ENCODE measurements around the gene WBP1.
A peak's percentile ranks its signal among the peaks of the same experiment; 100 is the strongest.
"Not testable (repeated sequence)": the region's sequence is repeated elsewhere in the genome, so short reads cannot be mapped to it uniquely, and the experiment has no call there.

WBP1 gene

DNA sequence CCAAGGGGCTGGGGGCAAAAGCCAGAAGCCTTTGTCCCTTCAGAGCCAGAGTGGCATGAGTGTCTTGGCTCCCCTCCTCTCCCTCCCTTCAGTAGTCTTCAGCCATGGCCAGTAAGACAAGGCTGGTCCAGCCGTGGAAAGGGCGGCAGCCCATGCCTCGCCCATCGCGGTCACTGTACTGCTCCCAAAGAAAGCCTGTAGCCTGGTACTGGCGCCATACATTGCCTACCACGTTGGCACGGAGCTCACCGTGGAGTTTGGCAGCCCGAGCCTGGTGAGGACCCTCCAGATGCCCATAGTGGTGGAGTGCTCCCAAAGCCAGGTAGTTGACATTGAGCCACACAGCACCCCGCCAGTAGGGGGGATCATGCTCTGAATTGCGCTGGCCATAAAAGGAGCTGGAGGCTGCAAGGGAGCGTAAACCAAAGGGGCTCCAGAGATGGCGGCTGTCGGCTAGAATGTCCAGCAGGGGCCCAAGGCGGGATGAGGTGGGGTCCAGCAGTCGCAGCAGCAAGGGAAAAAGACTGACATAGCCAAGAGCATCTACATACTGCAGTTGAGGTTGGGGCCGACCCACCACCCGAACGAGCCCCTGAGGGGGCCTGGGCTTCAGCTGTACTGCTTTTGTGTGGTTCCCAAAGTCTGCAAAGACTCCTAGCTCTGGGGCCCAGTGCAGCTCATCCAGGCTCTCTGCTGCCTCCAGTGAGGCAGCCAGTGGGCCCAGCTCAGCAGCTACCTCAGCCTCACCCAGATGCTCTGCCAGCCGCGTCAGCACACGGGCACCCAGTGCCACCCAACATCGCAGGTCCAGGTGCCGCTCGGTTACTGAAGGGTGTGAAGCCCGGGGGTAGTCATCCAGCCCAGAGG lies 3.2 kb downstream of the WBP1 start:
- H3K4ac ChIP-seq (ENCODE audit: low read depth, low read length): no peak overlapping the region
- H3K9ac ChIP-seq (ENCODE audit: low read length): no peak overlapping the region
- H3K4me1 ChIP-seq (ENCODE audit: control insufficient read depth, low read depth, low read length): peaks cover 4% of the 10 kb centered on the region
- no peak overlapping the region for H3K4me2 ChIP-seq (ENCODE audit: low read length)
- no peak overlapping the region for H2AK5ac ChIP-seq (ENCODE audit: low read length)
- H3K23ac ChIP-seq (ENCODE audit: low read length): no peak overlapping the region
- no peak overlapping the region for H2BK5ac ChIP-seq (ENCODE audit: low read length)
- WGBS (ENCODE audit: extremely low coverage, insufficient coverage, low lambda C conversion rate): no CpG with 5 or more reads among the region's 27 CpGs
- no peak overlapping the region for H3K4me3 ChIP-seq (ENCODE audit: low read length)
- no peak overlapping the region for H2BK120ac ChIP-seq (ENCODE audit: low read depth, low read length)
- no peak overlapping the region for H3K27ac ChIP-seq (ENCODE audit: low read depth, low read length)
- H4K8ac ChIP-seq (ENCODE audit: low read depth, low read length): no peak overlapping the region
- DNase-seq: peak; percentile 70
- H3K18ac ChIP-seq (ENCODE audit: low read length): no peak overlapping the region
- H3K36me3 ChIP-seq (ENCODE audit: control insufficient read depth, insufficient read depth, low read length): peaks cover 3% of the 10 kb centered on the region
- H3K79me2 ChIP-seq (ENCODE audit: control insufficient read depth, insufficient read depth, low read length): peaks cover 15% of the 10 kb centered on the region
- no peak overlapping the region for H4K5ac ChIP-seq (ENCODE audit: low read length)
- peaks cover 10% of the 10 kb centered on the region for H3K79me1 ChIP-seq (ENCODE audit: low read length)
- H3K56ac ChIP-seq (ENCODE audit: low read length): no peak overlapping the region
- no peaks in the 10 kb centered on the region for H3K27me3 ChIP-seq (ENCODE audit: insufficient read depth, low read length, poor library complexity)
- no peak overlapping the region for H2BK15ac ChIP-seq (replicated peaks; ENCODE audit: low read depth)

DNA sequence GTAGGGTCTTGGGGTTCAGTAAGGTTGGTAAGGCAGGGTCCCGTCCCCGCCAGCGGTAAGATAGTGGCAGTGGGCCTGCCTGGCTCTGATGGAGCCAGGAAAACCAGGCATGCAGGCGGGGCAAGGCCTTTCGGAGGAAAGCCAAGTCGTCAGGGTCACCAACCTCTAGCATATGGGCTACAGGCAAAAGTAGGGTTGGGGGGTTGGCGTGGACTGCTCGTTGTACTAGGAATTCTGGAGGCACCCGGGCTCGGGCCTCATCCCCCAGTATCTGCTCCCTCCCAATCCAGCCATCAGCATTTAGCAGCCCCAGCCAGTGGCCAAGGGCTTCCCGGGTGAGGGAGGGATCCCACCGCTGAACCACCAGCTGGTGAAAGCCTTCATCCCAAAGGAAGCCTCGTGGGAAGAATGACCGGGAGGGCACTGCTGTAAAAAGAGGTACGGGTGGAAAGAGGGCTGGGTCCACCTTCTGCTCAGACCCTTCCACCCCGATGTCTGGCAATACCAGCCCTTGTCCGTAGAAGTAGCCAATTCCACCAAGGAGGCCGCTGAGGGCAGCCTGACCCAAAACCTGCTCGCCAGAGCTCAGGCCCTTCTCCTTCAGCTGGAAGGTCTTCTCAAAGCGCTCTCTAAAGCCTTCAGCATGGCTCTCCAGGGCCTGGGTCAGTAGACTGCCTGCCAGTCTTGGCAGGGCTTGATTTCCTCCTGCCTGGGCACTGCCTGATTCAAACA lies 4.0 kb downstream of the WBP1 start:
- Histone ChIP-seq H3K18ac (ENCODE audit: low read length) (no peak overlapping the region), H2BK5ac (ENCODE audit: low read length) (no peak overlapping the region), H3K79me2 (ENCODE audit: control insufficient read depth, insufficient read depth, low read length) (peaks cover 15% of the 10 kb centered on the region), H4K8ac (ENCODE audit: low read depth, low read length) (no peak overlapping the region), H3K4me1 (ENCODE audit: control insufficient read depth, low read depth, low read length) (no peaks in the 10 kb centered on the region), H3K4me3 (ENCODE audit: low read length) (no peak overlapping the region), H3K9ac (ENCODE audit: low read length) (no peak overlapping the region), H2AK5ac (ENCODE audit: low read length) (no peak overlapping the region), H2BK15ac (replicated peaks; ENCODE audit: low read depth) (no peak overlapping the region), H2BK120ac (ENCODE audit: low read depth, low read length) (no peak overlapping the region), H3K27me3 (ENCODE audit: insufficient read depth, low read length, poor library complexity) (no peaks in the 10 kb centered on the region), H3K4ac (ENCODE audit: low read depth, low read length) (no peak overlapping the region), H4K5ac (ENCODE audit: low read length) (no peak overlapping the region), H3K4me2 (ENCODE audit: low read length) (no peak overlapping the region), H3K27ac (ENCODE audit: low read depth, low read length) (no peak overlapping the region), H3K36me3 (ENCODE audit: control insufficient read depth, insufficient read depth, low read length) (peaks cover 3% of the 10 kb centered on the region), H3K56ac (ENCODE audit: low read length) (no peak overlapping the region), H3K23ac (ENCODE audit: low read length) (no peak overlapping the region), H3K79me1 (ENCODE audit: low read length) (peaks cover 10% of the 10 kb centered on the region)
- WGBS (ENCODE audit: extremely low coverage, insufficient coverage, low lambda C conversion rate): no CpG with 5 or more reads among the region's 20 CpGs
- no peak for DNase-seq

DNA sequence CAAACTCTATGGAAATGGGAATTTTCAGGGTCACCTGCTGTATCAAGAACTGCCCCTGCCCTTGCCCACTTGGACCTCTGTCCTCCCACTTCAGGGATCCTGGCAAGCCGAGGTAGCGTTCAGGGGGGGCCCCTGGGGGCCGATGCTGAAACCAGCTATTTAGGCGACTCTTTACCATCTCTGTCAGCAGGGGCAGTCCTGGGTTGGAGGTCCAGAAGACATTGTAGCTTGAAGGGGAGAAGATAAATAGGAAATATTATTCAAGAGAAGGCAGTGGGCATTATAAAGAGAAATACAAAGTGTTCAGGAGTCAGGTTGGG lies 4.5 kb downstream of the WBP1 start:
- Histone ChIP-seq H3K79me1 (ENCODE audit: low read length) (peaks cover 10% of the 10 kb centered on the region), H2BK120ac (ENCODE audit: low read depth, low read length) (no peak overlapping the region), H3K79me2 (ENCODE audit: control insufficient read depth, insufficient read depth, low read length) (peaks cover 15% of the 10 kb centered on the region), H3K4me3 (ENCODE audit: low read length) (no peak overlapping the region), H3K4me1 (ENCODE audit: control insufficient read depth, low read depth, low read length) (no peaks in the 10 kb centered on the region), H3K18ac (ENCODE audit: low read length) (no peak overlapping the region), H3K27me3 (ENCODE audit: insufficient read depth, low read length, poor library complexity) (no peaks in the 10 kb centered on the region), H2AK5ac (ENCODE audit: low read length) (no peak overlapping the region), H4K8ac (ENCODE audit: low read depth, low read length) (no peak overlapping the region), H3K4ac (ENCODE audit: low read depth, low read length) (no peak overlapping the region), H3K56ac (ENCODE audit: low read length) (no peak overlapping the region), H2BK5ac (ENCODE audit: low read length) (no peak overlapping the region), H3K23ac (ENCODE audit: low read length) (no peak overlapping the region), H3K36me3 (ENCODE audit: control insufficient read depth, insufficient read depth, low read length) (peaks cover 3% of the 10 kb centered on the region), H3K9ac (ENCODE audit: low read length) (no peak overlapping the region), H4K5ac (ENCODE audit: low read length) (no peak overlapping the region), H3K4me2 (ENCODE audit: low read length) (no peak overlapping the region), H2BK15ac (replicated peaks; ENCODE audit: low read depth) (no peak overlapping the region), H3K27ac (ENCODE audit: low read depth, low read length) (no peak overlapping the region)
- no peak for DNase-seq
- WGBS (ENCODE audit: extremely low coverage, insufficient coverage, low lambda C conversion rate): no CpG with 5 or more reads among the region's 4 CpGs

DNA sequence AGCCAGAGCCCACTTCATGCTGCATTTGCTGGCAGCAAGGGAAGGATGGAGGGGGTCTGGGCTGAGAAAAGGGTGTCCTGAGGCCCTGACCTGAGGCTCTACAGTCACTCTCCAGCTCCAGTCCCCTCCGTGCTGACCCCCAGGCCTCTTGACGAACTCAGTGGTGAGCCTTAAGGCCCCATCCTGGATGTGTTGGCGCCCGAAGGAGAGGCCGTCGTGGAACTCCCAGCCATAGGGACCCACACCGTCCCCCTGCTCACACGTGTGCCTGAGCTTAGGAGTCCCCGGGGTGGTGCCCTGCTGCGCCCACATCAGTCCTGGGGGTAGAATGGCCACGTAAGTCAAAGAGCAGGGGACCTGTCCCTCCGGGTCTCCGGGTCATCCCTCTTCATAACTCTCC lies 6.2 kb downstream of the WBP1 start:
- Histone ChIP-seq H4K5ac (ENCODE audit: low read length) (no peak overlapping the region), H3K79me2 (ENCODE audit: control insufficient read depth, insufficient read depth, low read length) (peaks cover 8% of the 10 kb centered on the region), H3K4me1 (ENCODE audit: control insufficient read depth, low read depth, low read length) (no peaks in the 10 kb centered on the region), H4K8ac (ENCODE audit: low read depth, low read length) (no peak overlapping the region), H3K9ac (ENCODE audit: low read length) (peak overlapping the region; percentile 97), H3K18ac (ENCODE audit: low read length) (no peak overlapping the region), H2BK15ac (replicated peaks; ENCODE audit: low read depth) (no peak overlapping the region), H3K27me3 (ENCODE audit: insufficient read depth, low read length, poor library complexity) (no peaks in the 10 kb centered on the region), H3K4ac (ENCODE audit: low read depth, low read length) (no peak overlapping the region), H2BK5ac (ENCODE audit: low read length) (no peak overlapping the region), H3K36me3 (ENCODE audit: control insufficient read depth, insufficient read depth, low read length) (peaks cover 3% of the 10 kb centered on the region), H3K79me1 (ENCODE audit: low read length) (peaks cover 3% of the 10 kb centered on the region), H2BK120ac (ENCODE audit: low read depth, low read length) (no peak overlapping the region), H3K4me3 (ENCODE audit: low read length) (peak overlapping the region; percentile 82), H3K56ac (ENCODE audit: low read length) (peak overlapping the region; percentile 98), H3K27ac (ENCODE audit: low read depth, low read length) (no peak overlapping the region), H3K23ac (ENCODE audit: low read length) (peak overlapping the region; percentile 94), H3K4me2 (ENCODE audit: low read length) (peak overlapping the region; percentile 93), H2AK5ac (ENCODE audit: low read length) (no peak overlapping the region)
- DNase-seq: no peak
- WGBS (ENCODE audit: extremely low coverage, insufficient coverage, low lambda C conversion rate): no CpG with 5 or more reads among the region's 13 CpGs

DNA sequence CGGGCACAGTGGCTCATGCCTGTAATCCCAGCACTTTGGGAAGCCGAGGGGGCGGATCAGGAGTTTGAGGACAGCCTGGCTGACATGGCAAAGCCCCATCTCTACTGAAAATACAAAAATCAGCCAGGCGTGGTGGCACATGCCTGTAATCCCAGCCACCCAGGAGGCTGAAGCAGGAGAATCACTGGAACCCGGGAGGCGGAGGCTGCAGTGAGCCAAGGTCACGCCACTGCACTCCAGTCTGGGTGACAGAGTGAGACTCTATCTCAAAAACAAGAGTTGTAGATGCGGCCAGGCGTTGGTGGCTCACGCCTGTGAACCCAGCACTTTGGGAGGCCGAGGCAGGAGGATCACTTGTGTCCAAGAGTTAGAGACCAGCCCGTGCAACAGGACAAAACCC lies 12.5 kb downstream of the WBP1 start:
- H2BK15ac ChIP-seq (replicated peaks; ENCODE audit: low read depth); H3K4me3 ChIP-seq (ENCODE audit: low read length); H4K8ac ChIP-seq (ENCODE audit: low read depth, low read length); H3K4me2 ChIP-seq (ENCODE audit: low read length); H3K79me2 ChIP-seq (ENCODE audit: control insufficient read depth, insufficient read depth, low read length); H3K4me1 ChIP-seq (ENCODE audit: control insufficient read depth, low read depth, low read length); H2BK5ac ChIP-seq (ENCODE audit: low read length); H3K23ac ChIP-seq (ENCODE audit: low read length); DNase-seq; H2BK120ac ChIP-seq (ENCODE audit: low read depth, low read length); H3K27ac ChIP-seq (ENCODE audit: low read depth, low read length); H3K27me3 ChIP-seq (ENCODE audit: insufficient read depth, low read length, poor library complexity); H2AK5ac ChIP-seq (ENCODE audit: low read length); H3K56ac ChIP-seq (ENCODE audit: low read length); H3K79me1 ChIP-seq (ENCODE audit: low read length); H3K4ac ChIP-seq (ENCODE audit: low read depth, low read length); H3K9ac ChIP-seq (ENCODE audit: low read length); H3K36me3 ChIP-seq (ENCODE audit: control insufficient read depth, insufficient read depth, low read length); H3K18ac ChIP-seq (ENCODE audit: low read length); H4K5ac ChIP-seq (ENCODE audit: low read length): not testable (repeated sequence)
- no CpG with 5 or more reads among the region's 12 CpGs for WGBS (ENCODE audit: extremely low coverage, insufficient coverage, low lambda C conversion rate)
